Skeletal muscle tissue (tissue), 4 donors: ENCODE data around the gene PPP1R14D. TPM values are rescaled to one million over a fixed set of nuclear protein-coding genes. Genes with fewer than 3 reads are reported as not detected.

Experiments used
- H3K27ac ChIP-seq: one replicate; pipeline ENCODE4 v1.7.0; 2013; ENCODE audit warnings: mild to moderate bottlenecking, low read depth, low read length, inconsistent platforms
- H3K27me3 ChIP-seq, 3 donors: one replicate each; pipeline ENCODE4 v1.7.0; 2013; ENCODE audit warnings: low read length in 3 of 3; ENCODE audit not compliant: control insufficient read depth in 3 of 3, insufficient read depth in 3 of 3
- H3K36me3 ChIP-seq, 3 donors: one replicate each; pipeline ENCODE4 v1.7.0; 2013; ENCODE audit warnings: low read length in 3 of 3; ENCODE audit not compliant: control insufficient read depth in 3 of 3, insufficient read depth in 3 of 3
- H3K4me1 ChIP-seq, 3 donors: one replicate each; pipeline ENCODE4 v1.7.0; 2013; ENCODE audit warnings: low read length in 3 of 3, mild to moderate bottlenecking in 3 of 3; ENCODE audit not compliant: control insufficient read depth in 3 of 3, insufficient read depth in 3 of 3
- H3K4me3 ChIP-seq, 3 donors: one replicate each; pipeline ENCODE4 v1.7.0; 2013; ENCODE audit warnings: low read length in 3 of 3
- H3K9ac ChIP-seq, 3 donors: one replicate each; pipeline ENCODE4 v1.7.0; 2013; ENCODE audit warnings: low read length in 3 of 3, mild to moderate bottlenecking in 3 of 3, moderate library complexity in 2 of 3, low read depth in 1 of 3
- H3K9me3 ChIP-seq, 3 donors: one replicate each; pipeline ENCODE4 v1.7.0; 2013; ENCODE audit warnings: low read length in 3 of 3; ENCODE audit not compliant: control insufficient read depth in 3 of 3
- total RNA-seq: library from RNA; depleted of rRNA; stranded (reverse); fragments of >200 nt; gene quantifications from one replicate; pipeline ENCODE4 v1.2.3, GENCODE V29; 2014
- donor health status: Osteomylitis.

PPP1R14D gene
- total RNA-seq, 1 donor from 2014 or later: not detected

- Histone ChIP-seq H3K36me3 (no peaks in the 10 kb centered on the region), H3K4me3 (no peak overlapping the region), H3K9me3 (no peaks in the 10 kb centered on the region), H3K9ac (no peak overlapping the region), H3K27ac (no peak overlapping the region), H3K27me3 (peaks cover 0 to 6% (median 3%) of the 10 kb centered on the region in 3 donors), H3K4me1 (peaks cover 0 to 7% (median 5%) of the 10 kb centered on the region in 3 donors)
Observed at GRCh38 chr15:40853241-40853890, 24.9 kb upstream of the PPP1R14D start.

GRCh38 chr15:40852529-40852928, 24.0 kb upstream of the PPP1R14D start:
- Histone ChIP-seq H3K27ac (no peak overlapping the region), H3K4me1 (peaks cover 0 to 1% (median 0%) of the 10 kb centered on the region in 3 donors), H3K4me3 (no peak overlapping the region), H3K36me3 (no peaks in the 10 kb centered on the region), H3K27me3 (peaks cover 0 to 6% (median 3%) of the 10 kb centered on the region in 3 donors), H3K9ac (no peak overlapping the region), H3K9me3 (no peaks in the 10 kb centered on the region)

GRCh38 chr15:40850576-40851112, 22.1 kb upstream of the PPP1R14D start:
- Histone ChIP-seq H3K27ac (no peak overlapping the region), H3K4me3 (no peak overlapping the region), H3K36me3 (no peaks in the 10 kb centered on the region), H3K9me3 (no peaks in the 10 kb centered on the region), H3K27me3 (peaks cover 6 to 17% (median 10%) of the 10 kb centered on the region in 3 donors), H3K9ac (no peak overlapping the region), H3K4me1 (peaks cover 0 to 2% (median 0%) of the 10 kb centered on the region in 3 donors)

- Histone ChIP-seq H3K36me3 (no peaks in the 10 kb centered on the region), H3K4me1 (peaks cover 8 to 12% (median 10%) of the 10 kb centered on the region in 3 donors), H3K9me3 (no peaks in the 10 kb centered on the region), H3K27me3 (peaks cover 30 to 37% (median 33%) of the 10 kb centered on the region in 3 donors), H3K4me3 (no peak overlapping the region), H3K27ac (no peak overlapping the region), H3K9ac (no peak overlapping the region)
Observed at GRCh38 chr15:40847223-40847961, 18.9 kb upstream of the PPP1R14D start.

DNA sequence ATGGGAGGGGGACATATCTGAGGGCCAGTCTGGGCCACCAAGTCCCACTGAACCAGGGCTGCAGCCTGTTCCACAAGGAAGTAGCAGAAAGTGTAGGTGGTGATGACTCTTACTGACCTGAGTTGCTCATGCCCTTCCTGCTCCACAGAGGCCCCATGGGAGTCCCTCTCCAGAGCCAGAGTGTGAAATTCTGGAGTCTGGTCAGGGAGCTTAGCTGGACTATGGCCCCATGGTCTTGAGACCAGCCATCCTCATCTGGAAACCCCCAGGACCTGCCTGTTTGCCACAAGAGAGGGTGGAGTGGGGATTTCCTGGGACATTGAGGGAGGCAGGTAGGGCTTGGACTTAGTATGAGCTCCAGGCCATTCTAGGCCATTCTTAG, 18.3 kb upstream of the PPP1R14D start:
- H3K9ac ChIP-seq: no peak overlapping the region
- H3K9me3 ChIP-seq: no peaks in the 10 kb centered on the region
- peaks cover 30 to 37% (median 33%) of the 10 kb centered on the region in 3 donors for H3K27me3 ChIP-seq
- H3K4me3 ChIP-seq: no peak overlapping the region
- no peak overlapping the region for H3K27ac ChIP-seq
- H3K4me1 ChIP-seq: peaks cover 8 to 12% (median 10%) of the 10 kb centered on the region in 3 donors
- no peaks in the 10 kb centered on the region for H3K36me3 ChIP-seq

DNA sequence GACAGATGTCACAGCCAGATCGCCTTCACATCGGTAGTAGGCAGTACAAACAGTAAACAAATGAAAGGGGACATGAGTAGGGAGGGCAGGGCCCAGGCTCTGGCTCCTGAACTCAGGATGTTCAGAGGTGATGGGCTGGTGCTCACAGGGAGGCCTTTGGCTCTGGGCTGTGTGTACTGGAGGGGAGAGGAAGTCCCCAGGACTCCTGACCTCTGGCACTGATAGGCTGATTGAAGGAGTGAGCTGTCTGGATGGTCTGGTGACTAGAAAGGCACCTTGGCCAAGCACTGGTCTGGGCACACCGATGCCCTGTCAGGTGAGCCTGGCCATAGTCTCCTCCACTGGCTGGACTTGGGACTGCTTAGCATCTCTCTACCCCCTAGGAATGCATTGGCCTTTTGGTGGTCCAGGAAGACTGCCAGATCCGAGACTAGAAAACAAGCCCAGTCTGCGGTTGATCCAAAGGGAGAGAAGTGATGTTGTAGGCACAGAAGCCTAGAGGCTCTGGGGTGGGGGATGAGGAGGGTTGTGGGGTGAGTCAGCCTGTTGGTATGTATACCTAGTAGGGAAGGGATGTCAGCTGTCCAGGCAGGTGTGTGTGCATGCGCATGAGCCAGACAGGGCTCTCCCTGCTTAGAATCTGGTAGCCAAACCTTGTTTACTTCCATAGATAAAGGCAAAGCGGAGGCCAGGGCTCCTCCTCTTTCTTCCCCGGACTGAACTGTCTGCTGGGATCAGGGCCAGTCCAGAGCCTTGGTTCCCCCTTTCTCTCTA, 17.2 kb upstream of the PPP1R14D start:
- Histone ChIP-seq H3K4me1 (peaks cover 8 to 12% (median 10%) of the 10 kb centered on the region in 3 donors), H3K4me3 (no peak overlapping the region), H3K9ac (no peak overlapping the region), H3K9me3 (no peaks in the 10 kb centered on the region), H3K27ac (no peak overlapping the region), H3K36me3 (no peaks in the 10 kb centered on the region), H3K27me3 (peaks cover 30 to 37% (median 33%) of the 10 kb centered on the region in 3 donors)

- Histone ChIP-seq H3K36me3 (no peaks in the 10 kb centered on the region), H3K9ac (no peak overlapping the region), H3K27ac (no peak overlapping the region), H3K9me3 (no peaks in the 10 kb centered on the region), H3K4me3 (peak overlapping the region in 2 of 3 donors; percentile 58 to 59), H3K27me3 (peaks cover 30 to 37% (median 33%) of the 10 kb centered on the region in 3 donors), H3K4me1 (peaks cover 8 to 12% (median 10%) of the 10 kb centered on the region in 3 donors)
Observed at GRCh38 chr15:40845036-40845435, 16.5 kb upstream of the PPP1R14D start.

DNA sequence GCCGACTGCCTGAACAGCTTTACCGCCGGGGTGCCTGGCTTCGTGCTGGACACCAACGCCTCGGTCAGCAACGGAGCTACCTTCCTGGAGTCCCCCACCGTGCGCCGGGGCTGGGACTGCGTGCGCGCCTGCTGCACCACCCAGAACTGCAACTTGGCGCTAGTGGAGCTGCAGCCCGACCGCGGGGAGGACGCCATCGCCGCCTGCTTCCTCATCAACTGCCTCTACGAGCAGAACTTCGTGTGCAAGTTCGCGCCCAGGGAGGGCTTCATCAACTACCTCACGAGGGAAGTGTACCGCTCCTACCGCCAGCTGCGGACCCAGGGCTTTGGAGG, 16.2 kb upstream of the PPP1R14D start:
- no peaks in the 10 kb centered on the region for H3K36me3 ChIP-seq
- H3K9ac ChIP-seq: peak overlapping the region in 1 of 3 donors; percentile 40
- peak overlapping the region; percentile 58 to 63 (median 59) for H3K4me3 ChIP-seq
- H3K27ac ChIP-seq: no peak overlapping the region
- peaks cover 8 to 12% (median 10%) of the 10 kb centered on the region in 3 donors for H3K4me1 ChIP-seq
- H3K27me3 ChIP-seq: peaks cover 30 to 37% (median 33%) of the 10 kb centered on the region in 3 donors
- no peaks in the 10 kb centered on the region for H3K9me3 ChIP-seq

DNA sequence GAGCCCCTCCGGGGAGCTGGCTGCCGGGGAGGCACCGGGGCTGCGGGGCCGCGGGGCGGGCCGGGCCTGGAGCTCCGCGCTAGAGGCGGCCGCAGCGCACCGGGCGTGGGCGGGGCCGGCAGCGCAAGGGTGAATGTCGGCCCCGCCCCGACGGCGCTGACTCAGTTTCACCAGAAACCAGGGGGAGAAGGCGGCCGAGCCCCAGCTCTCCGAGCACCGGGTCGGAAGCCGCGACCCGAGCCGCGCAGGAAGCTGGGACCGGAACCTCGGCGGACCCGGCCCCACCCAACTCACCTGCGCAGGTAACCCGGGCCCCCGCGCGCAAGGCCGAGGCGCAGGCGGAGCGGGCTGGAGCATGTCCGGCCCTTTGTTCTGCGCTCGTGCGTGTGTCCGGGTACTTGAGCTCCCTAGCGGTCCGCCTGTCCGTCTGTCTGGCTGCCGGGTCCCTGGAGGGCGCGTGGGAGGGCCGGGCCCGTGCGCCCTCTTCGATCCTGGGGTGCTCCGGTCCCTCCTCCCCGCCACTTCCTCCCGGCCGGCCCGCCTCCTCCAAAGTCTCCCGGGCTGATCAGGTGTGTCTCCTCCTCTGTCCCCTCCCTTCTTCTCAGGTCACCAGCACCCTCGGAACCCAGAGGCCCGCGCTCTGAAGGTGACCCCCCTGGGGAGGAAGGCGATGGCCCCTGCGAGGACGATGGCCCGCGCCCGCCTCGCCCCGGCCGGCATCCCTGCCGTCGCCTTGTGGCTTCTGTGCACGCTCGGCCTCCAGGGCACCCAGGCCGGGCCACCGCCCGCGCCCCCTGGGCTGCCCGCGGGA, 15.6 kb upstream of the PPP1R14D start, which contains the start of gene SPINT1:
SPINT1 (plus strand) TSS at position 164 of the 811 bp plus-strand sequence; CDS start at position 671, 507 bp downstream.
- Histone ChIP-seq H3K9ac (peak within 1 kb of the TSS in 1 of 3 donors; percentile 40), H3K4me1 (peaks cover 8 to 12% (median 10%) of the 10 kb centered on the region in 3 donors), H3K36me3 (no peaks in the 10 kb centered on the region), H3K27ac (no peak within 1 kb of the TSS), H3K9me3 (no peaks in the 10 kb centered on the region), H3K4me3 (peak within 1 kb of the TSS; percentile 58 to 63 (median 59)), H3K27me3 (peaks cover 30 to 37% (median 33%) of the 10 kb centered on the region in 3 donors)
